ENCODE measurements around the gene MSL1. TPM values are rescaled to one million over a fixed set of nuclear protein-coding genes. Genes with fewer than 3 reads are reported as not detected.

MSL1 gene
- total and polyA plus RNA-seq, 2 of the 13 experiments (the other 11 are each of a cell fraction or from before 2014, with no cell fraction given) = 63.8 to 88.5 TPM

DNA sequence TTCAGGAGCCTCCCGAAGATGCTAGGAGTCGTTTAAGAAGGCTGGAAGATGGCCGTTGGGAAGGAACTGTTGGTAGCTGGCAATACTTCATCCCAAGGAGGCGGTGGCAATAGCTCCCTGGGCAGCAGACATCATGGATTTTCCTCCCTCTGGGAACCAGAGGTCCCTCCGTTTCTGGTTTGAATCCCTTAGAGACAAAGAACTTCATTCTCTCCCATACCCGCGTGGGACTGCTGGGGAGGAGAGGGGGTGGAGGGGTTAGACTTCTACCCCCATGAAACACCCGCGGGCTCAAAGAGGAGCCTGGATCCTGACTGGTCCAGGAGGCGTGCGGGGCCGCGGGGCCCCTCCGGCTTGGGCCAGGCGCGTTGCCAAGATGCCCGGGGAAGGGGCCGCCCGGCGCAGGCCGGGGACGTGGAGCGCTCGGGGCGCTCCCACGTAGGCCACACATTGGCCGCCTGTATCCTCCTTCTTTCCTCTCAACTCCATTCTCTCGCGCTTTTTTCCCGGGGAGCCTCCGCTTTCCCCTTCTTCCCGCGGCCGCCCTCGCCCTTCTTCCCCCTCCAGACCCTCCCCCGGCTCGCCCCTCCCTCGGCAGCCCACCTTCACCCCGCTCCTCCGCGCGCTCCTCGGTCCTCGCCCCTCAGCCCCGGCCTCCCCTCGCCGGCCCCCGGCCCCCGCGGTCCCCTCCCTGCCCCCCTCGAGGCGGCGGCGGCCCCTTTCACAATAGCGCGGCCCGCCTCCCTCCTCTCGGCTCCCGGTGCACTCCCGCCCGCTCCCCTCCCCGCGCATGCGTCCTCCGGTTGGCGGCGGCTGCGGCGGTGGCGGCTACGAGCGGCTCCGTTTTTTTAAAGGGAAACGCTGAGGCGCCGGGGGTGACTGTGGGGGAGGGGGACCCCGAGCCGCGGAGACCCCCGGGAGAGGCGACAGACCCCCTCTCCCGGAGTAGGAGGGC, at the start of gene MSL1 (continued):
- TF ChIP-seq, protein P1, sequence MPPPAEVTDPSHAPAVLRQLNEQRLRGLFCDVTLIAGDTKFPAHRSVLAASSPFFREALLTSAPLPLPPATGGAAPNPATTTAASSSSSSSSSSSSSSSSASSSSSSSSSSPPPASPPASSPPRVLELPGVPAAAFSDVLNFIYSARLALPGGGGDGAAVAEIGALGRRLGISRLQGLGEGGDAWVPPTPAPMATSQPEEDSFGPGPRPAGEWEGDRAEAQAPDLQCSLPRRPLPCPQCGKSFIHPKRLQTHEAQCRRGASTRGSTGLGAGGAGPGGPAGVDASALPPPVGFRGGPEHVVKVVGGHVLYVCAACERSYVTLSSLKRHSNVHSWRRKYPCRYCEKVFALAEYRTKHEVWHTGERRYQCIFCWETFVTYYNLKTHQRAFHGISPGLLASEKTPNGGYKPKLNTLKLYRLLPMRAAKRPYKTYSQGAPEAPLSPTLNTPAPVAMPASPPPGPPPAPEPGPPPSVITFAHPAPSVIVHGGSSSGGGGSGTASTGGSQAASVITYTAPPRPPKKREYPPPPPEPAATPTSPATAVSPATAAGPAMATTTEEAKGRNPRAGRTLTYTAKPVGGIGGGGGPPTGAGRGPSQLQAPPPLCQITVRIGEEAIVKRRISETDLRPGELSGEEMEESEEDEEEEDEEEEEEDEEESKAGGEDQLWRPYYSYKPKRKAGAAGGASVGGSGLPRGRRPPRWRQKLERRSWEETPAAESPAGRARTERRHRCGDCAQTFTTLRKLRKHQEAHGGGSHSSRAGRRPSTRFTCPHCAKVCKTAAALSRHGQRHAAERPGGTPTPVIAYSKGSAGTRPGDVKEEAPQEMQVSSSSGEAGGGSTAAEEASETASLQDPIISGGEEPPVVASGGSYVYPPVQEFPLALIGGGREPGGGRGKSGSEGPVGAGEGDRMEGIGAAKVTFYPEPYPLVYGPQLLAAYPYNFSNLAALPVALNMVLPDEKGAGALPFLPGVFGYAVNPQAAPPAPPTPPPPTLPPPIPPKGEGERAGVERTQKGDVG (CRISPR knock-in tag; IDR thresholded peaks at IDR 0.05; ENCODE audit: borderline replicate concordance) = no peak
- TF ChIP-seq GLI4 (CRISPR knock-in tag; IDR thresholded peaks at IDR 0.05; ENCODE audit: borderline replicate concordance) (0 out of 2 replicates have a peak, but pooled peaks have one; percentile 22), KLF16 (CRISPR knock-in tag; IDR thresholded peaks at IDR 0.05) (0 out of 4 replicates have a peak, but pooled peaks of 1 of the 2 experiments have one; percentile 3), IRF2 (CRISPR knock-in tag; IDR thresholded peaks at IDR 0.05) (0 out of 2 replicates have a peak, but pooled peaks have one; percentile 15), HDAC1 (CRISPR knock-in tag; IDR thresholded peaks at IDR 0.05) (peak; percentile 45; the same call in 1 of the 2 replicates), ZBTB7B (CRISPR knock-in tag; IDR thresholded peaks at IDR 0.05) (peak; percentile 7; the same call in 1 of the 2 replicates), HNF4G (IDR thresholded peaks at IDR 0.05; ENCODE audit: borderline replicate concordance, low read depth, low read length) (no peak), HNF4G (CRISPR knock-in tag; IDR thresholded peaks at IDR 0.05; ENCODE audit: borderline replicate concordance, low read depth) (no peak), KLF11 (CRISPR knock-in tag; IDR thresholded peaks at IDR 0.05) (no peak), MIER2 (CRISPR knock-in tag; IDR thresholded peaks at IDR 0.05) (no peak), HCFC1 (IDR thresholded peaks at IDR 0.05; ENCODE audit: low read depth, low read length) (0 out of 2 replicates have a peak, but pooled peaks have one; percentile 12)
- TF ChIP-seq, protein P2, sequence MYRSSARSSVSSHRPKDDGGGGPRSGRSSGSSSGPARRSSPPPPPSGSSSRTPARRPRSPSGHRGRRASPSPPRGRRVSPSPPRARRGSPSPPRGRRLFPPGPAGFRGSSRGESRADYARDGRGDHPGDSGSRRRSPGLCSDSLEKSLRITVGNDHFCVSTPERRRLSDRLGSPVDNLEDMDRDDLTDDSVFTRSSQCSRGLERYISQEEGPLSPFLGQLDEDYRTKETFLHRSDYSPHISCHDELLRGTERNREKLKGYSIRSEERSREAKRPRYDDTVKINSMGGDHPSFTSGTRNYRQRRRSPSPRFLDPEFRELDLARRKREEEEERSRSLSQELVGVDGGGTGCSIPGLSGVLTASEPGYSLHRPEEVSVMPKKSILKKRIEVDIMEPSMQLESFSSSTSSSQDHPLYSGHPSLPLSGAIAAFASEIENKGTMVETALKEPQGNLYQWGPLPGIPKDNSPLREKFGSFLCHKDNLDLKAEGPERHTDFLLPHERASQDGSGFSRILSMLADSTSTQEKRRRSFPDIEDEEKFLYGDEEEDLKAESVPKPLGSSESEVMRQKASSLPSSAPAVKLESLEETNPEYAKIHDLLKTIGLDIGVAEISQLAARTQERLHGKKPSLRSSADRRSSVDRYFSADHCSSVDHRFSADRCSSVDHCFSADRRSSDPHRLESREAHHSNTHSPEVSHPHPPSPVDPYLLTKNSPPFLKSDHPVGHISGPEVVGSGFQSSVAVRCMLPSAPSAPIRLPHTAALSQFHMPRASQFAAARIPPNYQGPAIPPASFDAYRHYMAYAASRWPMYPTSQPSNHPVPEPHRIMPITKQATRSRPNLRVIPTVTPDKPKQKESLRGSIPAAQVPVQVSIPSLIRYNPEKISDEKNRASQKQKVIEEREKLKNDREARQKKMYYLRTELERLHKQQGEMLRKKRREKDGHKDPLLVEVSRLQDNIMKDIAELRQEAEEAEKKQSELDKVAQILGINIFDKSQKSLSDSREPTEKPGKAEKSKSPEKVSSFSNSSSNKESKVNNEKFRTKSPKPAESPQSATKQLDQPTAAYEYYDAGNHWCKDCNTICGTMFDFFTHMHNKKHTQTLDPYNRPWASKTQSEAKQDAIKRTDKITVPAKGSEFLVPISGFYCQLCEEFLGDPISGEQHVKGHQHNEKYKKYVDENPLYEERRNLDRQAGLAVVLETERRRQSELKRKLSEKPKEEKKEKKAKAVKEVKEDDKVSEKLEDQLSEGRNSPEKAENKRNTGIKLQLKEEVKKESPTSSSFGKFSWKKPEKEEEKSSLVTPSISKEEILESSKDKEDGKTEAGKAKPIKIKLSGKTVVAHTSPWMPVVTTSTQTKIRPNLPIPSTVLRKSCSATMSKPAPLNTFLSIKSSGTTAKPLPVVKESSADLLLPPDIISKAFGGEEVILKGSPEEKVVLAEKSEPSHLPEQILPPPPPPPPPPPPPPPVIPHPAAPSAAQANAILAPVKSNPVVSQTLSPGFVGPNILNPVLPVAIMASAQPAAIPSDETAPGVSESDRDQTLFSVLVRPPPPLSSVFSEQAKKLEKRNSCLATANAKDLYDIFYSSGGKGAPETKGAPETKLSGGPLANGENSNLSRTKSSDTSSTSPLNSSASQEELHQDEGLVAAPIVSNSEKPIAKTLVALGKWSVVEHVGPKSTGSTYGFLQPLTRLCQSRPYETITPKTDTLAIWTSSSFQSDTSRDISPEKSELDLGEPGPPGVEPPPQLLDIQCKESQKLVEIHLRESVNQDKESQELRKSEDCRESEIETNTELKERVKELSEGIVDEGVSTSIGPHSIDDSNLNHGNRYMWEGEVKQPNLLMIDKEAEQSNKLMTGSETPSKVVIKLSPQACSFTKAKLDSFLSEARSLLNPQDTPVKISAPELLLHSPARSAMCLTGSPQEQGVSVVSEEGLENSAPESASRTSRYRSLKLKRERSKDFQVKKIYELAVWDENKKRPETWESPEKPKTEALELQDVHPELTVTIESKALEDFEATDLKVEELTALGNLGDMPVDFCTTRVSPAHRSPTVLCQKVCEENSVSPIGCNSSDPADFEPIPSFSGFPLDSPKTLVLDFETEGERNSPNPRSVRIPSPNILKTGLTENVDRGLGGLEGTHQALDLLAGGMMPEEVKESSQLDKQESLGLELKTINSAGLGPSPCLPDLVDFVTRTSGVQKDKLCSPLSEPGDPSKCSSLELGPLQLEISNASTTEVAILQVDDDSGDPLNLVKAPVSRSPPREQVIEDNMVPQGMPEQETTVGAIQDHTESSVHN (CRISPR knock-in tag; IDR thresholded peaks at IDR 0.05) = no peak
